Measurements from ENCODE around the gene OR2J3.
"Not testable (repeated sequence)": the region's sequence is repeated elsewhere in the genome, so short reads cannot be mapped to it uniquely, and the experiment has no call there.

OR2J3 gene

DNA sequence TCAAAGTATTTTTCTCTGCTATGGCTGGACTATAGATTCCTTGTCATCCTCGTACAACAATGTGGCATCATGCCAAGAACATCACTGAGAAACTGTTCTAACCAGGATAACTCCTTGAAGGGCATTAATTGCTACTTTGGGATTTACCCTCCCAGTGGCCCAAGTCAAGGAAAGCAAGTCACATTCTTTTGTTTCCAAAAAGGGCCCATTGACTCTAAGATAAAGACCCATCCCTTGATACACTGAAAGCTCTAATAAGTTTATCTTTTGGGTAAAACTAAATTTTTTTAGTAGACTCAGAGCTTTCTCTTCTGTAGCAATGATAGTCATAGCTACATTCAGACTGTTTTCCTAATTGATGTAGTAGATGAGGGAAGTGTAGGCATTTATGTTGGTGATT lies at the start of gene OR2J3:
OR2J3 (plus strand) TSS at position 301 of the 400 bp plus-strand sequence. CDS start 3,833 bp downstream, outside the sequence.
- no peak for DNase-seq (ENCODE audit: low read depth)

DNA sequence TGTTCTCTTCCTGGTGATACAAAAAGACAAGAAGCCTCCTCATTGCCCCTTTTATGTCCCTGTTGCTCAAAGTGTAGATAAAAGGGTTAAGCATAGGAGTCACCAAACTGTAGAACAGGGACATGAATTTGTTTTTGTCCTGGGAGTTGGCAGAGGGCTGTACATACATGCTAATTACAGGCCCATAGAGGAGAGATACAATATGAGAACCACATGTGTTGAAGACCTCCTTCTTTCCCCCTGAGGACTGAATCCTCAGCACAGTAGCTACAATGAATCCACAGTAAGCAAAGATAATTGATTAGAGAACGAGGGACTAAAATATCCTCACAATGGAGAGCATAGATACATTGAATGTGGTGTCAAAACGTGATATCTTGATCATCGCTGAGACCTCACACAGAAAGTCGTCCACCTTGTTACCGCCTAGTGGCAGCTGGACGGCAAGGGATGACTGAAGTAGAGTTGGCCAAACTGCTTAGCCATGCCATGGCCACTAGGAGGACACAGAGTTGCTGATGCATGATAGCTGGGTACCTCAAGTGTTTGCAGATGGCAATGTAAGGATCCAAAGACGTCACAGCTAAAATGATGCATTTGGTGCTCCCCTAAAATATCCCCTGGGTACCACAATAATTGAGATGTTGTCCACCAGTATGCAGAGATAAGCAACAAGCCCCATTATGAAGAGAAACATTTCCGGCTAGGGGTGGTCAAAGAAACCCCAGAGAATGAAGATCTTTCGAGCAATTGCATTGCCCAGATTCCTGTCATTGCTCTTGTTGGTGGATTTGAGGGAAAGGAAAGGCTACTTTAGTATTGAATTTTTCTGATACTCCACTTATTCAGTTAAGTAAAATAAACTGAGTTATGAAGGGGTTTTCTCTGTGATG lies 35.8 kb upstream of the OR2J3 start:
- peak; percentile 9 for DNase-seq (ENCODE audit: low read depth)

DNA sequence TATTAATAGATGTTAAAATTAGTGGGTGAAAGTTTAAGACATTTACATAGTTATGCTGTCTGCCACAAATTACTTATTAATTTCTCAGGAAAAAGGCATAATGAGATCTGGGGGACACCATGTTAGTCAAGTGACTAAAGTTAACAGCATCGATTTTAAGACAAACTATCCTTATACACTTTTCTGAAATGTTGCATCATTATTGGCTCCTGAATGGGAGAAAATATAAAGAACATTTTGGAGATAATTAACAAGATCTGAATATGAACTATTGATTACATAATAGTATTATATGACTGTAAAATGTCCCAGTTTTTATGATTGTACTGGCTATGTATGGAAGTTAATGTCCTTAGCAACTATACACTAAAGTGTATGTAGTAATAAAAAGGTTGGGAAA lies 28.7 kb upstream of the OR2J3 start:
- DNase-seq (ENCODE audit: low read depth) = no peak

DNA sequence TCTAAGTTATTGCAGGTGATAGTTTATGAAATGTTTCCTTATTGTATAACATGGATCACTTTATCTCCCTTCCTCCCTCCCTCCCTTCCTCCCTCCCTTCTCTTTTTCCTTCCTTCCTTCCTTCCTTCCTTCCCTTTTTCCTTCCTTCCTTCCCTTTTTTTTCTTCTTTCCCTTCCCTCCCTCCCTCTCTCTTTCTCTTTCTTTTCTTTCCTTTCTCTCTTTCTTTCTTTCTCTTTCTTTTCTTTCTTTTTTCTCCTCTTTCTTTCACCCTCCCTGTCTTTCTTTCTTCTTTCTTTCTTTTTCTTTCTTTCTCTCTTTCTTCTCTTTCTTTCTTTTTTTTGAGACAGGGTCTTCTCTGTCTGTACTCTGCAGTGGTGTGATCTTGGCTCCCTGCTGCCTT lies 26.5 kb upstream of the OR2J3 start:
- no peak for DNase-seq (ENCODE audit: low read depth)

DNA sequence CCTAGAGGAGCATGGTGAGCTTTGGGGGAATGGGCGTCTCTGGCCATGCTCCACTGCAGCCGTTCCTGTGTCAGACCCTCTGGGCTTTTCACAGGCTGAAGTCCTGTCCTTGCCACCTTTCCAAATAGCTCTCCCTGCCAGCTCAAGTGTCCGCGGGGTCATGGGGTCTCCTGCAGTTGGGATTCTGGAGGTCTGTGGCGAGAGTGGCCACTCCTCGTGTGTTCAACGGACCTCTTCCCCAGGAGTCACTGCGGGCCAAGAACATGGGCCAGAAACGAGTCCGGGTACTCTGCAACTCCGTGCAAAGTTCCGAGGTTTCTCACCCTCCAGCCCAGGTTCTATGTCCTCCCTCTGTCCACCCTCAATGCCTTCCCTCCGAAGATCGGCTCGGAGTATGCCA lies 25.4 kb upstream of the OR2J3 start:
- DNase-seq (ENCODE audit: low read depth) = no peak

DNA sequence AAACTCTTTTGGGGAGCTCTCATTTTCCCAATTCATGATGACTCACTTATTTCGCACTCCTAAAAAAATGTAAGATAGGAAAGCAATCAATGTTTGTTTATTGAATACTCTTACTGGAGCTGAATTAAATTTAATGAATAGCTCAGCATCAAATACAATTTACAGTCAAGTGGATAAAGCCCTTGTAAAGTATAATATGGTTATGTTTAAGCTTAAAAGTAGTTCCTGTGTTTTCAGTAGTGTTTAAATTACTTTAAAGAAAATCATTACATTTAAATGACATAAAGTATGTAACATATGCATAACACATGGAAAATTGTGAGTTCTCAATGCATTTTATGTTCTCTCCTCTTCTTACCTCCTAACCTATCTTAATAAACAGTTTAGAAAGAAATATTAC lies 20.6 kb upstream of the OR2J3 start, which contains the start of gene OR2B3:
OR2B3 (minus strand) TSS at position 101 of the 400 bp plus-strand sequence; CDS start at position 36, 65 bp downstream.
- no peak for DNase-seq (ENCODE audit: low read depth)

DNA sequence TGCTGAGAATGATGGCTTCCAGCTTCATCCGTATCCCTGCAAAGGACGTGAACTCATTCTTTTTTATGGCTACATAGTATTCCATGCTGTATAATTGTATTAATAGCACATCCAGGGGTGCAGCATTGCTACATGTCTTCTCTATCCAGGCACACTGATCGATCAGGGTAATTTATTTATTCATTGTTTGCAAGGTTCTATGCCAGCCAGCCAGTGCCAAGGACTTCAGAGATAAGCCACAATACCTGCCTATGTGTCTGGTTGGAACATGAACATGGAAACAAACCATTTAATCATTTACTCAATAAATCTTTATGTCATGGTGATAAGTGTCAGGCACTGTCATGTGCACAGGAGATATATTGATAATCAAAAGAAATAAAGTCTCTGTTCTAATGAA lies 14.9 kb upstream of the OR2J3 start:
- no peak for DNase-seq (ENCODE audit: low read depth)

DNA sequence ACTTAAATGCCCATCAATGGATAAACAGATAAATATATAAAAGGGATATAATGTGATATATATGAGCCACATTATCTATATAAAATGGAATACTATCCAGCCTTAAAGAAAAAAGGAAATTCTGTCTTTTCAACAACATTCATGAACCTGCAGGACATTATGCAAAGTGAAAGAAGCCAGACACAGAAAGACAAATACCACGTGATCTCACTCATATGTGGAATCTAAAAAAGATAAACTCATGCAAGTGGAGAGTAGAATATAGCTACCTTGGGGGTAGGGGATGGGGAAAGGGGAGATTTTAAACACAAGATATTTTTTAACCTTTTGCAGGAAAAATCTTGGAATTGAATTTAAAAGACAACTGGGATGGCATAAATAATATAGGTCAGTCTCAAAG lies 10.1 kb upstream of the OR2J3 start:
- DNase-seq (ENCODE audit: low read depth) = no peak

DNA sequence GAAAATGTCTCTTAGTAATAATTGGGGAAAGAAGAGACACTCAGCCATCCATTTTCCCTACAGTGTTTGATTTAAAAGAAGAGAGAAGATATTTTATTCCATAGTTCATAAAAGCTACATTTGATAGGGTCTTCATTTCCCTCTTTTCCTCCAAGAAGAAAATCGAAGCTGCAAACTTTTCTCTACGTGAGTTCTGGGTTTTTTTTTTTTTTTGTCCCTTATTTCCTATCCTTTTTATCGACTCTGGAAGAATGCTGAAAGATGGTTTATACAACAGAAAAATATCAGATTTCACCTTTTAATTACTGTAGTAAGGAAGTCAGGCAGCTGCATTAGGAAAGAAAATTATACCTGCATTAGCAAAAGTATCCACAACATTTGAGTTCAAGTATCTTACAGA lies 8.7 kb upstream of the OR2J3 start, which contains the start of gene OR2J1:
OR2J1 (plus strand) TSS at position 301 of the 400 bp plus-strand sequence. CDS start 1,453 bp downstream, outside the sequence.
- DNase-seq (ENCODE audit: low read depth) = no peak

DNA sequence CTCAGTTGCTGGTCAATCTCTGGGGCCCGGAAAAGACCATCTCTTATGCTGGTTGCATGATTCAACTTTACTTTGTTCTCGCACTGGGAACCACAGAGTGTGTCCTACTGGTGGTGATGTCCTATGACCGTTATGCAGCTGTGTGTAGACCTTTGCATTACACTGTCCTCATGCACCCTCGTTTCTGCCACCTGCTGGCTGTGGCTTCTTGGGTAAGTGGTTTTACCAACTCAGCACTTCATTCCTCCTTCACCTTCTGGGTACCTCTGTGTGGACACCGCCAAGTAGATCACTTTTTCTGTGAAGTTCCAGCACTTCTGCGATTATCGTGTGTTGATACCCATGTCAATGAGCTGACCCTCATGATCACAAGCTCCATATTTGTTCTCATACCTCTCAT lies 4.3 kb downstream of the OR2J3 start:
- DNase-seq (ENCODE audit: low read depth) = no peak

DNA sequence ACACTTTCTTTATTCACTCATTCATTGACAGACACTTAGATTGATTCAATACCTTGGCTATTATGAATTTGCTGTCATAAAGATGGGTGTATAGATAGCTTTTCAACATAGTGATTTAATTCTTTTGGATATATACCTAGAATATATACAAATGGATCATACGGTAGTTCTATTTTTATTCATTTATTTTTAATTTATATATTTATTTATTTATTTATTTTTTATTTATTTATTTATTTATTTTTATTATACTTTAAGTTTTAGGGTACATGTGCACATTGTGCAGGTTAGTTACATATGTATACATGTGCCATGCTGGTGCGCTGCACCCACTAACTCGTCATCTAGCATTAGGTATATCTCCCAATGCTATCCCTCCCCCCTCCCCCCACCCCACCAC lies 7.1 kb downstream of the OR2J3 start:
- DNase-seq (ENCODE audit: low read depth) = not testable (repeated sequence)

DNA sequence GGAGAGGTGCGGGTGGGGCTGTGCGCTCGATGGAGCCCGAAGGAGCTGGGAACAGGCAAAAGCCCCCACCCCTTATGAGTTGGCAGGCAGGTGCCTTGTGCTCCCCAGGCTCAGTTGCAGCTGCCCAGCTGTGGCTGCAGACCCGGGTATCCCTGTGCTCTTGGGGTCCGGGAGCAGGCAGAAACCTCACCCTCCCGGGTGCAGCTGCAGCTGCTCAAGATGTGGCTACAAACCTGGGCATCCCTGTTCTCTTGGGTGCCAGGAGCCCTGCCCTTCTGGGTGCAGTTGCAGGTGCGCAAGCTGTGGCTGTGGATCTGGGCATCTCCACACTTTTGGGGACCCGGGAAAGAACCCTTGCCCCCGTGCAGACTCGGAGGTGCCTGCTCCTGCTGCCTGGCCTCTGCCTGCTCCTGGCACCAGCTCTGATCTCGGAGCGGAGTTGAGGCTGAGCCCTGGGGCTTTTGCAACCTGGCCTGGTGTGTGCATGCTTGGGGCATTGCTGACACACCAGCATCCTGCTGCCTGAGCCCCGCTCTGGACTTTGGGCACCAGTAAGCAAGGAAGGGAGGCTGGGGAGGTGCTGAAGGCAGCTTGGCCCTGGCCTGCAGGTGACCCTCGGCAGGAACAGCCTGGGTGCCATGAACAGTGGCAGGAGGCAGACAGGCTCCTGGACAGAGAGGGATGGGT lies 21.6 kb downstream of the OR2J3 start:
- DNase-seq (ENCODE audit: low read depth) = no peak

DNA sequence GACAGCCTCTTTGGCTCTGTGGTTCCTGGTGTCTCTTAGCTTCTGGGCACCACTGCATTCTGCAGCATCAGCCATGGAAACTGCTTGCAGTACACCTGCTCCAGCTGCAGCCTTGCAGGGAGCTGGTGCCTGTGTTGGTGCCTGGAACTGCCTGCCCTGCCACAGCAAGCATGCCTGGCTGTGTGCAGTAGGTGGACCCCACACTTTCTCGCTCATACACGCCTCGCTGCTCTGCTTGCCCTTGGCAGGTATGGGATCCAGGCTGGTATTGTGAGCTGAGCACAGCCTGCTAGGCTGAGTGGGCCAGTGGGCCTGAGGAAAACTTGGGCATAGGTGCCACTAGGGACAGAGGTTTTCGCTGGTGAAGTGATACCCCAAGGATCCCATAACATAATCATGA lies 22.8 kb downstream of the OR2J3 start:
- DNase-seq (ENCODE audit: low read depth) = no peak

DNA sequence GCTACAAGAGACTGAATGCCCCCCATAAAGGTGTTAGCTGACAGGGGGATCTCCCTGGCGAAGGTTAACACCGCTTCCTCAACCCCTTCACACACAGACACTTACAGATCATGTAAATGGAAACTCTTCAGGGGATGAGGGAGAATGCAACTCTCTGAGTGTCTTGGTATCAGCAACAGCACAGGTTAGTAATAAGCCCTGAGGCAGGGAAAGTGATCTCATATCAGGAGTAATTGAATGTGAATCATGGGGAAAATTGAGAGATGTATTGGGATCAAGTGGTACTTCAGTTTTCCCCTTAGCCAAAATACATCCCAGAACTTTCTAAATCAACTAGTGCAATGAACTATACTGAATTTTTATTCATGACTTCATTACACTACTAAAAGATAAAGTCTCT lies 23.8 kb downstream of the OR2J3 start:
- DNase-seq (ENCODE audit: low read depth) = no peak

DNA sequence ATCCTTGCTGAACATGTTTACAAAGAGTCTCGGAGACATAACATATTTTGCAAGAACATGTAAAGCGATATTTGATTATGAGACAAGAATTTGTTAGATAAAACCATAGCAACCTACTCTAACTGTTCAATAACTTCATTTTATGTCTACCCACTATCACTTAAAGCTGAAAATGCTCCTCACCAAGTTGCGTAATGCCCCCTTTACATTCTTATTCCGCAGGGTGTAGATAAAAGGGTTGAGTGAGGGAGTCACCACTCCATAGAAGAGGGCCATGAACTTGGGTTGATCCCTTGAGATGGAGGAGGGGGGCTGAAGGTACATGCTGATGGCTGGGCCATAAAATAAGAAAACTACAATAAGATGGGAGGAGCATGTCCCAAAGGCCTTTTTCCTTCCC lies 29.9 kb downstream of the OR2J3 start:
- no peak for DNase-seq (ENCODE audit: low read depth)

DNA sequence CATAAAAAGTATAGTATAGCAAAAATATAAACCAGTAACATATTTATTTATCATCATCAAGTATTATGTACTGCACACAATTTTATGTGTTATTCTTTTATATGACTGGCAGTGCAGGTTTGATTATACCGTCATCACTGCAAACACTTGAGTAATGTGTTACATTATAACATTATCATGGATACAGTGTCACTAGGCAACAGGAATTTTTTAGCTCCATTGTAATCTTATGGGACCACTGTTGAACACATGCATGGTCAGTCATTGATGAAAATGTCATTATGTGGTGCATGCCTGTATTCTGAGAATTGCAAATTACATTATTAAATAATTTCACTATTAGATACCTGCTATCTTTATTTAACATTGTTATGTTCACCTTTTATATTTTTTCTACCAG lies 33.7 kb downstream of the OR2J3 start:
- no peak for DNase-seq (ENCODE audit: low read depth)

DNA sequence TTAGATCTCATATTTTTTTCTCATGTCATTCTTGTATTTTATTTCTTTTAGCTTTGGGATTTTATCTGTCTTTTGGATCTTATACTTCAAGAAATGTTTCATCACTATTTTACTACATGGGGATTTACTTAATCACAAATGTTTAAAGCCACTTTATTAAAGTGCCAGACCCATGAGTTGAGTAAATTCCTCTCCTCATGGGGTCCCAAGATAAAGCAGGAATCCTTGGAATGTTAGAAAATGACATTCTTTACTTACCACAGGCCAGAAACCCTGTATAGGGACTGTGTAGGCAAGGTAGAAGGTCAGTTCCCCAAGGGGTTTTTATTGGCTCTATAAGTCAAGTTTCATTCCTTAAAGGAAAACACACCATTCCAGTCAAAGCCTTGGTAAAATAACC lies 34.5 kb downstream of the OR2J3 start:
- no peak for DNase-seq (ENCODE audit: low read depth)

DNA sequence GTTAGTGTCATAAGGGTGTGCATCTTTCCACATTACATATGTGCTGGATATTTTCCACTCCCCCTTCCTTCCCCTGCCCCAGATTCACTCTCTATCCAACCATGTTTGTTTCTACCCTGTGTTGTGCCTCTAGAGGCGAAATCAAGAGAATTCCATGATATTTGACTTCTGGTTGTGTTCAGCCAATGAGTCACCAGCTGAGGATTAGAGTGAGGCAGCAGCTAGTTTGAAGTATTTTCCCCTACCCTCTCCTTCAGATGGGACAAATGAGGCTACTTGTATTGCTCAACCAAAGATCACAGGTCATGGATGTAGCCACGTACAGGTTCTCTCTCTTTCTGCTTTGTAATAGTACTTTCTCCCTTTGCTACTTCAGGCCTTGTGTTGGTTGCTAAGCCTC lies 38.3 kb downstream of the OR2J3 start:
- no peak for DNase-seq (ENCODE audit: low read depth)

DNA sequence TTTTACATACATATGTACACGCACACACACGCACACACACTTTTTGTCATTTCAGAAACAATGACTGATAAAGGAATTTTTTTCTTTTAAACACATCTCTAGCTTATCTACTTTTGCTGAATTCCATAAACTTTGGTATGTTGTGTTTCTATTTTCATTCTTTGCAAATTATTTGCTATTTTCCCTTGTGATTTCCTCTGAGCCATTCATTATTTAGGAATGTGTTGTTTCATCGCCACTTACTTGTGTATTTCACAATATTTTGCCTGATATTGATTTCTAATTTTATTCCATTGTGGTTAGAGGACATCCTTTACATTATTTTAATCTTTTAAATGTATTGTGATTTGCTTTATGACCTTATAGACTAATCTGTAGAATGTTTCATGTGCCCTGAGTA lies 39.2 kb downstream of the OR2J3 start:
- no peak for DNase-seq (ENCODE audit: low read depth)

DNA sequence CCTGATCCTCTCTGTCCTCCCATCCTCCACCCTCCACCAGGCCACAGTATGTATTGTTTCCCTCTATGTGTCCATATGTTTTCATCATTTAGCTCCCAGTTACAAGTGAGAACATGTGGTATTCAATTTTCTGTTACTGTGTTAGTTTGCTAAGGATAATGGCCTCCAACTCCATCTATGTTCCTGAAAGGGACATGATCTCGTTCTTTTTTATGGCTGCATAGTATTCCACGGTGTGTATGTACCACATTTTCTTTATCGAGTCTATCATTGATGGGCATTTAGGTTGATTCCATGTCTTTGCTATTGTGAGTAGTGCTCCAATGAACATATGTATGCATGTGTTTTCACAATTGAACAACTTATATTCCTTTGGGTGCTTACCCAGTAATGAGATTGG lies 41.6 kb downstream of the OR2J3 start:
- not testable (repeated sequence) for DNase-seq (ENCODE audit: low read depth)

DNA sequence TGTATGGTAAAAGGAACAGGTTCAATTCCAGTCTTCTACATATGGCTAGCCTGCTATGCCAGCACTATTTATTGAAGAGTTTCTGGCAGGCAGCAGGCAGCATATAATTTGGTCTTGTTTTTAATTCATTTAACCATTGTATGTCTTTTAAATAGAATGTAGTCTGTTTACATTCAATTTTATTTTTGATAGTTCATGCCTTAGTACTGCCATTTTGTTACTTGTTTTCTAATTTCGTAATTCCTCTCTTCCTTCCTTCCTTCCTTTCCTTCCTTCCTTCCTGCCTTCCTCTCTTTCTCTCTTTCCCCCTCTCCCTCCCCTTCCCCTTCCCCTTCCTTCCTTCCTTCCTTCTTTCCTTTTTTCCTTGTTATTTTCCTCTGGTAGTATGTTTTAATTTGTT lies 45.2 kb downstream of the OR2J3 start:
- DNase-seq (ENCODE audit: low read depth) = no peak

DNA sequence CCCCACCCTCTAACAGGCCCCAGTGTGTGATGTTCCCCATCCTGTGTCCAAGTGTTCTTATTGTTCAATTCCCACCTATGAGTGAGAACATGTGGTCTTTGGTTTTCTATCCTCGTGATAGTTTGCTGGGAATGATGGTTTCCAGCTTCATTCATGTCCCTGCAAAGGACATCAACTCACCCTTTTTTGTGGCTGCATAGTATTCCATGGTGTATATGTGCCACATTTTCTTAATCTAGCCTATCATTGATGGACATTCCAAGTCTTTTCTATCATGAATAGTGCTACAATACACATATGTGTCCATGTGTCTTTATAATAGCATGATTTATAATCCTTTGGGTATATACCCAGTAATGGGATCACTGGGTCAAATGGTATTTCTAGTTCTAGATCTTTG lies 47.3 kb downstream of the OR2J3 start:
- not testable (repeated sequence) for DNase-seq (ENCODE audit: low read depth)

DNA sequence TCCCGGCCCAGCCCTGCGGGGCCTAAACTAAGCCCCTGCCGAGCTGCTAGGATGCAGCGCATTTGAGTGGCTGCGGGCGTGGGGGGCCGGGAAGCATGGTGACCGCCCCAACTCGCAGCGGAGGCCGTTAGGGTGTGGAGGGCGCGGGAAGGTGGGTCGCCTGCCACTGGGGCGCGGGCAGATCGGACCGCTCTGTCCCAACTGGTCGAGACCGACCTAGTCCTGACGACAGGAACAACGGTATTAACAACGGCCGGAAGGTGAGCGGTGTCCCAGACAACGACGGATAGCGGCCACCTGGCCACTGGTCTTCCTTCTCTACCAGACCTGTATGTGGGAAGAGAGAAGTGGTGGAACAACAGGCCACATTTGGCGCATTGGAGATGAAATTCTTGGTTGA lies 52.1 kb downstream of the OR2J3 start:
- not testable (repeated sequence) for DNase-seq (ENCODE audit: low read depth)

Measured in fibroblast of gingiva (primary cell).